T-cell (primary cell): ENCODE data around the gene SIRT4. TPM values are rescaled to one million over a fixed set of nuclear protein-coding genes. Genes with fewer than 3 reads are reported as not detected.

Experiments
- total RNA-seq, 35 experiments: library from RNA in 6 of 35; stranded (reverse) in 6 of 35; fragments of 120-200 nt in 1 of 35; gene quantifications; one replicate each; pipeline versions ENCODE4 v1.2.1 to v1.2.4 and lab custom pipeline; 2013 to 2026

SIRT4 gene
- total RNA-seq, 5 donors from 2014 or later (not counting 1 experiment from before 2014, with no cell fraction given): 0.73 to 5.7 (median 4.1) TPM

Other genes with a start within 250 kb of the SIRT4 start
- 10 to 100 TPM; 34.0 to 76.5 (median 60.6) TPM for gene RAB35, start 185.6 kb upstream of the SIRT4 start, total RNA-seq
- gene GCN1, start 107.6 kb upstream of the SIRT4 start, total RNA-seq: 100 to 1,000 TPM; 139 to 171 (median 161) TPM
- gene RPLP0, start 101.2 kb upstream of the SIRT4 start, total RNA-seq: 1,000 to 10,000 TPM; 1,782 to 2,711 (median 2,416) TPM
- gene PXN, start 36.6 kb upstream of the SIRT4 start, total RNA-seq: 100 to 1,000 TPM; 128 to 202 (median 137) TPM
- gene RNU4-2, start 10.4 kb upstream of the SIRT4 start, total RNA-seq: over 10,000 TPM; 10,465 to 16,097 (median 12,527) TPM
- 1,000 to 10,000 TPM; 1,482 to 2,823 (median 1,909) TPM for gene RNU4-1, start 9.1 kb upstream of the SIRT4 start, total RNA-seq
- gene PLA2G1B, start 25.5 kb downstream of the SIRT4 start, total RNA-seq: 1 to 10 TPM in 3 of 5 donors, not detected in 2; 1.6 to 2.9 (median 1.8) TPM
- under 1 TPM in 1 of 5 donors, not detected in 4; 0.15 TPM for gene MSI1, start 66.8 kb downstream of the SIRT4 start, total RNA-seq
- 100 to 1,000 TPM; 128 to 171 (median 163) TPM for gene COX6A1, start 135.8 kb downstream of the SIRT4 start, total RNA-seq
- gene TRIAP1, start 144.1 kb downstream of the SIRT4 start, total RNA-seq: 10 to 100 TPM; 15.9 to 24.0 (median 21.5) TPM
- gene GATC, start 144.1 kb downstream of the SIRT4 start, total RNA-seq: 10 to 100 TPM; 15.9 to 47.2 (median 30.3) TPM
- 100 to 1,000 TPM; 134 to 149 (median 135) TPM for gene SRSF9, start 167.4 kb downstream of the SIRT4 start, total RNA-seq
- 10 to 100 TPM; 47.2 to 90.1 (median 75.5) TPM for gene DYNLL1, start 193.8 kb downstream of the SIRT4 start, total RNA-seq
- 10 to 100 TPM; 11.3 to 23.4 (median 21.5) TPM for gene COQ5, start 226.8 kb downstream of the SIRT4 start, total RNA-seq
- 100 to 1,000 TPM; 204 to 348 (median 222) TPM for gene RNF10, start 232.0 kb downstream of the SIRT4 start, total RNA-seq